Suprapubic skin (tissue), 3 donors: ENCODE data around the gene CD40.

Experiments used
- POLR2AphosphoS5 ChIP-seq, 3 donors: sonication (generic); formaldehyde crosslinking; IDR thresholded peaks; one replicate each; pipeline ENCODE4 v1.6.1; 2017; ENCODE audit warnings: antibody characterized with exemption in 3 of 3
- TF ChIP-seq, protein P1 (sequence below), 2 donors: fragments of 200-600 bp in 1 of 2; fragments of 450-650 bp in 1 of 2; sonication (generic) in 1 of 2; IDR thresholded peaks; one replicate each; pipeline ENCODE4 v1.5.1; 2016 to 2019; ENCODE audit warnings: antibody characterized with exemption in 2 of 2, mild to moderate bottlenecking in 1 of 2, moderate library complexity in 1 of 2

DNA sequence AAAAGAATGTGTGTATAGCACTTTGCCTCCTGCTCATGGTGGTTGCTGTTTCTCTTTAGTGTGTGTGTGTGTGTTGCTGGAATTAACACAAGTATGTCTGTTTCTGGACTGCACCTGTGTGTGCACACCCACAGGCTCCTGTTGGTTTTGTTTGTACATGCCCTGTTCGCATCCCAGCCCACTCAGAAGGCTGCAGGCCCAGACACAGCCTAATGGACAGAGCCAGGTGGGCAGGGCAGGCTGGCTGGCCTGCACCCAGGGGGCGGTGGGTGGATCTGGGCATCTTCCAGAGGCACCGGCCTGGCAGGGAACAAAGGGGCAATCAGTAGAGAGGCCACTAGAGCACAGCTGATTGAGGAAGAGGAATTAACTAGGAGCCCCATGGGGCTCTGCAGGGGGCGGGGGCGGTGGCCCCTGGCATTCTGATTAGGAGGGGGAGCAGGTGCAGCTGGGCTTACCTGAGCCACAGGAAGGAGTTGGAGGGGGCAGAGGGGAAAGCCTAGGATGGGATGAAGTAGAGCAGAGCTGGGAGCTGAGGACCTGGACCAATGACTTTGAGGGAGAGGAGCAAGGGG, 21.9 kb downstream of the CD40 start:
- no peak for TF ChIP-seq POLR2AphosphoS5 (IDR thresholded peaks at IDR 0.05)
- TF ChIP-seq, protein P1, sequence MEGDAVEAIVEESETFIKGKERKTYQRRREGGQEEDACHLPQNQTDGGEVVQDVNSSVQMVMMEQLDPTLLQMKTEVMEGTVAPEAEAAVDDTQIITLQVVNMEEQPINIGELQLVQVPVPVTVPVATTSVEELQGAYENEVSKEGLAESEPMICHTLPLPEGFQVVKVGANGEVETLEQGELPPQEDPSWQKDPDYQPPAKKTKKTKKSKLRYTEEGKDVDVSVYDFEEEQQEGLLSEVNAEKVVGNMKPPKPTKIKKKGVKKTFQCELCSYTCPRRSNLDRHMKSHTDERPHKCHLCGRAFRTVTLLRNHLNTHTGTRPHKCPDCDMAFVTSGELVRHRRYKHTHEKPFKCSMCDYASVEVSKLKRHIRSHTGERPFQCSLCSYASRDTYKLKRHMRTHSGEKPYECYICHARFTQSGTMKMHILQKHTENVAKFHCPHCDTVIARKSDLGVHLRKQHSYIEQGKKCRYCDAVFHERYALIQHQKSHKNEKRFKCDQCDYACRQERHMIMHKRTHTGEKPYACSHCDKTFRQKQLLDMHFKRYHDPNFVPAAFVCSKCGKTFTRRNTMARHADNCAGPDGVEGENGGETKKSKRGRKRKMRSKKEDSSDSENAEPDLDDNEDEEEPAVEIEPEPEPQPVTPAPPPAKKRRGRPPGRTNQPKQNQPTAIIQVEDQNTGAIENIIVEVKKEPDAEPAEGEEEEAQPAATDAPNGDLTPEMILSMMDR (IDR thresholded peaks at IDR 0.05): no peak
